ENCODE results near the gene LARP1. TPM values are rescaled to one million over a fixed set of nuclear protein-coding genes. Genes with fewer than 3 reads are reported as not detected.

The LARP1 gene
- total and polyA plus RNA-seq, 2 experiments from 2014 or later: 133 to 302 TPM

DNA sequence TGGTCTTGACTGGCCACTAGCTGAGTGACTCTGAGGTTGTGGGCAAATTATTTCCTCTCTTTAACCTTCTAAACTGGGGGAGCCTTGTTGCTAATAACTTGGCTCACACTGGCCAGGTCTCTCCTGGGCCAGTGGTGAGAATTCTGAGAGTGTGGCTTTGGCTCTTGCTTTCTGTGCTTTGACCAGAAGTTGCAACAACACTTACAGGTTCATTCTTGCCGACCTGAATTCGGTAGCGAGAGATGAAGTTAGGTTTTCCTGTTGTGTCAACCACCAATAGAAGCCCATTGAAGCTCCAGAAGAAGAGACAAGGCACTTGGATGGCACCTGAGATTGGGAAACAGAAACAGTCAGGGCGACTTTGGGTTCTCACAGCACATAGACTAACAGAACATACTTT is 75.4 kb downstream of the LARP1 start (continued):
- TF ChIP-seq, protein P1, sequence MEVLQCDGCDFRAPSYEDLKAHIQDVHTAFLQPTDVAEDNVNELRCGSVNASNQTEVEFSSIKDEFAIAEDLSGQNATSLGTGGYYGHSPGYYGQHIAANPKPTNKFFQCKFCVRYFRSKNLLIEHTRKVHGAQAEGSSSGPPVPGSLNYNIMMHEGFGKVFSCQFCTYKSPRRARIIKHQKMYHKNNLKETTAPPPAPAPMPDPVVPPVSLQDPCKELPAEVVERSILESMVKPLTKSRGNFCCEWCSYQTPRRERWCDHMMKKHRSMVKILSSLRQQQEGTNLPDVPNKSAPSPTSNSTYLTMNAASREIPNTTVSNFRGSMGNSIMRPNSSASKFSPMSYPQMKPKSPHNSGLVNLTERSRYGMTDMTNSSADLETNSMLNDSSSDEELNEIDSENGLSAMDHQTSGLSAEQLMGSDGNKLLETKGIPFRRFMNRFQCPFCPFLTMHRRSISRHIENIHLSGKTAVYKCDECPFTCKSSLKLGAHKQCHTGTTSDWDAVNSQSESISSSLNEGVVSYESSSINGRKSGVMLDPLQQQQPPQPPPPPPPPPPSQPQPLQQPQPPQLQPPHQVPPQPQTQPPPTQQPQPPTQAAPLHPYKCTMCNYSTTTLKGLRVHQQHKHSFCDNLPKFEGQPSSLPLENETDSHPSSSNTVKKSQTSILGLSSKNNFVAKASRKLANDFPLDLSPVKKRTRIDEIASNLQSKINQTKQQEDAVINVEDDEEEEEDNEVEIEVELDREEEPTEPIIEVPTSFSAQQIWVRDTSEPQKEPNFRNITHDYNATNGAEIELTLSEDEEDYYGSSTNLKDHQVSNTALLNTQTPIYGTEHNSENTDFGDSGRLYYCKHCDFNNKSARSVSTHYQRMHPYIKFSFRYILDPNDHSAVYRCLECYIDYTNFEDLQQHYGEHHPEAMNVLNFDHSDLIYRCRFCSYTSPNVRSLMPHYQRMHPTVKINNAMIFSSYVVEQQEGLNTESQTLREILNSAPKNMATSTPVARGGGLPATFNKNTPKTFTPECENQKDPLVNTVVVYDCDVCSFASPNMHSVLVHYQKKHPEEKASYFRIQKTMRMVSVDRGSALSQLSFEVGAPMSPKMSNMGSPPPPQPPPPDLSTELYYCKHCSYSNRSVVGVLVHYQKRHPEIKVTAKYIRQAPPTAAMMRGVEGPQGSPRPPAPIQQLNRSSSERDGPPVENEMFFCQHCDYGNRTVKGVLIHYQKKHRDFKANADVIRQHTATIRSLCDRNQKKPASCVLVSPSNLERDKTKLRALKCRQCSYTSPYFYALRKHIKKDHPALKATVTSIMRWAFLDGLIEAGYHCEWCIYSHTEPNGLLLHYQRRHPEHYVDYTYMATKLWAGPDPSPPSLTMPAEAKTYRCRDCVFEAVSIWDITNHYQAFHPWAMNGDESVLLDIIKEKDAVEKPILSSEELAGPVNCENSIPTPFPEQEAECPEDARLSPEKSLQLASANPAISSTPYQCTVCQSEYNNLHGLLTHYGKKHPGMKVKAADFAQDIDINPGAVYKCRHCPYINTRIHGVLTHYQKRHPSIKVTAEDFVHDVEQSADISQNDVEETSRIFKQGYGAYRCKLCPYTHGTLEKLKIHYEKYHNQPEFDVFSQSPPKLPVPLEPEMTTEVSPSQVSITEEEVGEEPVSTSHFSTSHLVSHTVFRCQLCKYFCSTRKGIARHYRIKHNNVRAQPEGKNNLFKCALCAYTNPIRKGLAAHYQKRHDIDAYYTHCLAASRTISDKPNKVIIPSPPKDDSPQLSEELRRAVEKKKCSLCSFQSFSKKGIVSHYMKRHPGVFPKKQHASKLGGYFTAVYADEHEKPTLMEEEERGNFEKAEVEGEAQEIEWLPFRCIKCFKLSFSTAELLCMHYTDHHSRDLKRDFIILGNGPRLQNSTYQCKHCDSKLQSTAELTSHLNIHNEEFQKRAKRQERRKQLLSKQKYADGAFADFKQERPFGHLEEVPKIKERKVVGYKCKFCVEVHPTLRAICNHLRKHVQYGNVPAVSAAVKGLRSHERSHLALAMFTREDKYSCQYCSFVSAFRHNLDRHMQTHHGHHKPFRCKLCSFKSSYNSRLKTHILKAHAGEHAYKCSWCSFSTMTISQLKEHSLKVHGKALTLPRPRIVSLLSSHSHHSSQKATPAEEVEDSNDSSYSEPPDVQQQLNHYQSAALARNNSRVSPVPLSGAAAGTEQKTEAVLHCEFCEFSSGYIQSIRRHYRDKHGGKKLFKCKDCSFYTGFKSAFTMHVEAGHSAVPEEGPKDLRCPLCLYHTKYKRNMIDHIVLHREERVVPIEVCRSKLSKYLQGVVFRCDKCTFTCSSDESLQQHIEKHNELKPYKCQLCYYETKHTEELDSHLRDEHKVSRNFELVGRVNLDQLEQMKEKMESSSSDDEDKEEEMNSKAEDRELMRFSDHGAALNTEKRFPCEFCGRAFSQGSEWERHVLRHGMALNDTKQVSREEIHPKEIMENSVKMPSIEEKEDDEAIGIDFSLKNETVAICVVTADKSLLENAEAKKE (CRISPR knock-in tag; IDR thresholded peaks at IDR 0.05): no peak
- TF ChIP-seq CREB1 (CRISPR knock-in tag; IDR thresholded peaks at IDR 0.05; ENCODE audit: low read depth): no peak
- TF ChIP-seq STAT1 (IDR thresholded peaks at IDR 0.05; ENCODE audit: unreplicated experiment): no peak
- TF ChIP-seq, protein P2, sequence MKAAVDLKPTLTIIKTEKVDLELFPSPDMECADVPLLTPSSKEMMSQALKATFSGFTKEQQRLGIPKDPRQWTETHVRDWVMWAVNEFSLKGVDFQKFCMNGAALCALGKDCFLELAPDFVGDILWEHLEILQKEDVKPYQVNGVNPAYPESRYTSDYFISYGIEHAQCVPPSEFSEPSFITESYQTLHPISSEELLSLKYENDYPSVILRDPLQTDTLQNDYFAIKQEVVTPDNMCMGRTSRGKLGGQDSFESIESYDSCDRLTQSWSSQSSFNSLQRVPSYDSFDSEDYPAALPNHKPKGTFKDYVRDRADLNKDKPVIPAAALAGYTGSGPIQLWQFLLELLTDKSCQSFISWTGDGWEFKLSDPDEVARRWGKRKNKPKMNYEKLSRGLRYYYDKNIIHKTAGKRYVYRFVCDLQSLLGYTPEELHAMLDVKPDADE (IDR thresholded peaks at IDR 0.05): no peak
- TF ChIP-seq EZH2phosphoT487 (IDR thresholded peaks at IDR 0.05; ENCODE audit: unreplicated experiment): no peak
- no peak for TF ChIP-seq ZNF331 (CRISPR knock-in tag; IDR thresholded peaks at IDR 0.05; ENCODE audit: low read depth)
- no peak for TF ChIP-seq EZH2 (IDR thresholded peaks at IDR 0.05; ENCODE audit: low read depth, unreplicated experiment)
- TF ChIP-seq POLR2AphosphoS5 (IDR thresholded peaks at IDR 0.05; ENCODE audit: low read depth): no peak
- TF ChIP-seq, protein P3, sequence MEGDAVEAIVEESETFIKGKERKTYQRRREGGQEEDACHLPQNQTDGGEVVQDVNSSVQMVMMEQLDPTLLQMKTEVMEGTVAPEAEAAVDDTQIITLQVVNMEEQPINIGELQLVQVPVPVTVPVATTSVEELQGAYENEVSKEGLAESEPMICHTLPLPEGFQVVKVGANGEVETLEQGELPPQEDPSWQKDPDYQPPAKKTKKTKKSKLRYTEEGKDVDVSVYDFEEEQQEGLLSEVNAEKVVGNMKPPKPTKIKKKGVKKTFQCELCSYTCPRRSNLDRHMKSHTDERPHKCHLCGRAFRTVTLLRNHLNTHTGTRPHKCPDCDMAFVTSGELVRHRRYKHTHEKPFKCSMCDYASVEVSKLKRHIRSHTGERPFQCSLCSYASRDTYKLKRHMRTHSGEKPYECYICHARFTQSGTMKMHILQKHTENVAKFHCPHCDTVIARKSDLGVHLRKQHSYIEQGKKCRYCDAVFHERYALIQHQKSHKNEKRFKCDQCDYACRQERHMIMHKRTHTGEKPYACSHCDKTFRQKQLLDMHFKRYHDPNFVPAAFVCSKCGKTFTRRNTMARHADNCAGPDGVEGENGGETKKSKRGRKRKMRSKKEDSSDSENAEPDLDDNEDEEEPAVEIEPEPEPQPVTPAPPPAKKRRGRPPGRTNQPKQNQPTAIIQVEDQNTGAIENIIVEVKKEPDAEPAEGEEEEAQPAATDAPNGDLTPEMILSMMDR (conservative IDR thresholded peaks at IDR 0.05; ENCODE audit: low read depth in 2 of 2): no peak
- TF ChIP-seq, protein P4, sequence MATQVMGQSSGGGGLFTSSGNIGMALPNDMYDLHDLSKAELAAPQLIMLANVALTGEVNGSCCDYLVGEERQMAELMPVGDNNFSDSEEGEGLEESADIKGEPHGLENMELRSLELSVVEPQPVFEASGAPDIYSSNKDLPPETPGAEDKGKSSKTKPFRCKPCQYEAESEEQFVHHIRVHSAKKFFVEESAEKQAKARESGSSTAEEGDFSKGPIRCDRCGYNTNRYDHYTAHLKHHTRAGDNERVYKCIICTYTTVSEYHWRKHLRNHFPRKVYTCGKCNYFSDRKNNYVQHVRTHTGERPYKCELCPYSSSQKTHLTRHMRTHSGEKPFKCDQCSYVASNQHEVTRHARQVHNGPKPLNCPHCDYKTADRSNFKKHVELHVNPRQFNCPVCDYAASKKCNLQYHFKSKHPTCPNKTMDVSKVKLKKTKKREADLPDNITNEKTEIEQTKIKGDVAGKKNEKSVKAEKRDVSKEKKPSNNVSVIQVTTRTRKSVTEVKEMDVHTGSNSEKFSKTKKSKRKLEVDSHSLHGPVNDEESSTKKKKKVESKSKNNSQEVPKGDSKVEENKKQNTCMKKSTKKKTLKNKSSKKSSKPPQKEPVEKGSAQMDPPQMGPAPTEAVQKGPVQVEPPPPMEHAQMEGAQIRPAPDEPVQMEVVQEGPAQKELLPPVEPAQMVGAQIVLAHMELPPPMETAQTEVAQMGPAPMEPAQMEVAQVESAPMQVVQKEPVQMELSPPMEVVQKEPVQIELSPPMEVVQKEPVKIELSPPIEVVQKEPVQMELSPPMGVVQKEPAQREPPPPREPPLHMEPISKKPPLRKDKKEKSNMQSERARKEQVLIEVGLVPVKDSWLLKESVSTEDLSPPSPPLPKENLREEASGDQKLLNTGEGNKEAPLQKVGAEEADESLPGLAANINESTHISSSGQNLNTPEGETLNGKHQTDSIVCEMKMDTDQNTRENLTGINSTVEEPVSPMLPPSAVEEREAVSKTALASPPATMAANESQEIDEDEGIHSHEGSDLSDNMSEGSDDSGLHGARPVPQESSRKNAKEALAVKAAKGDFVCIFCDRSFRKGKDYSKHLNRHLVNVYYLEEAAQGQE (IDR thresholded peaks at IDR 0.05; ENCODE audit: unreplicated experiment): no peak

All from GM23338 (cell line).